SJCRH30 (cell line): ENCODE results near the gene PHF19. TPM values are rescaled to one million over a fixed set of nuclear protein-coding genes. Genes with fewer than 3 reads are reported as not detected.
A peak's percentile ranks its signal among the peaks of the same experiment; 100 is the strongest.

Source experiments
- DNase-seq, 2 experiments: peaks; one replicate each; pipeline ENCODE4 v3.0.0-alpha.2; 2015 to 2020
- H3K27ac ChIP-seq: fragments of 250-450 bp; sonication (Bioruptor Pico); 2 replicates; pipeline ENCODE4 v1.5.1; 2020; ENCODE audit warnings: mild to moderate bottlenecking, moderate library complexity
- H3K27me3 ChIP-seq: fragments of 250-450 bp; sonication (Bioruptor Pico); 2 replicates; pipeline ENCODE4 v1.5.1; 2020; ENCODE audit warnings: mild to moderate bottlenecking, moderate library complexity
- H3K36me3 ChIP-seq: fragments of 250-450 bp; sonication (Bioruptor Pico); 2 replicates; pipeline ENCODE4 v1.5.1; 2020; ENCODE audit warnings: mild to moderate bottlenecking, moderate library complexity
- H3K4me1 ChIP-seq: fragments of 250-450 bp; sonication (Bioruptor Pico); 2 replicates; pipeline ENCODE4 v1.5.1; 2020; ENCODE audit warnings: mild to moderate bottlenecking, moderate library complexity
- H3K4me3 ChIP-seq: fragments of 250-450 bp; sonication (Bioruptor Pico); 2 replicates; pipeline ENCODE4 v1.5.1; 2020; ENCODE audit warnings: mild to moderate bottlenecking, moderate library complexity
- H3K9me3 ChIP-seq: fragments of 250-450 bp; sonication (Bioruptor Pico); replicated peaks from 2 replicates; pipeline ENCODE4 v1.5.1; 2020; ENCODE audit warnings: mild to moderate bottlenecking, moderate library complexity
- total RNA-seq: library from RNA; depleted of rRNA; stranded (reverse); fragments of >200 nt; shearing (Covaris generic); gene quantifications from 2 replicates; pipeline ENCODE4 v1.2.3, GENCODE V29; 2014

PHF19 gene
- total RNA-seq, 1 experiment from 2014 or later = 24.1 TPM

DNA sequence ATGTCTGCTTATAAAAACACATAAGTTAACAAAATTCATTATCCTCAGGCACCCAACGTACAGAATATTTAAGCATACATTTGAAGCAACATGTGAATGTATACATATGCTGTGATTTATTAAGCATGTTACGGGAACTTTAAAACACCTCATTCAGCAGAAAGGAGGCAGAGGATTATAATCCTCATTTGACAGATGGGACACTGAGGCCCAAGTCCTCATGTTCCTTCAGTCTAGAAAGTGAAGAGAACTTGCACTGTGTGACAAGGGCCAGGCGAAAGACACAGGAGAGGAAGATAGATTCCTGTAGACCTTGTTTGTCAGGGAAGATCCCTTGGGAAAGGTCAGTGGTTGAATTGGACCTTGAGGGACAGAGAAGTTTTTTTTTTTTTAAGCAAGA lies 26.7 kb downstream of the PHF19 start:
- Histone ChIP-seq H3K27ac (no peak overlapping the region), H3K4me3 (no peak overlapping the region), H3K36me3 (no peaks in the 10 kb centered on the region), H3K27me3 (no peaks in the 10 kb centered on the region), H3K4me1 (peaks cover 13% of the 10 kb centered on the region), H3K9me3 (no peaks in the 10 kb centered on the region)
- no peak for DNase-seq

GRCh38 chr9:120846906-120847305 lies 30.1 kb downstream of the PHF19 start:
- no peak overlapping the region for H3K4me3 ChIP-seq
- H3K27me3 ChIP-seq = no peaks in the 10 kb centered on the region
- no peak for DNase-seq
- no peaks in the 10 kb centered on the region; the same call in none of the 2 replicates for H3K36me3 ChIP-seq
- no peak overlapping the region for H3K27ac ChIP-seq
- H3K9me3 ChIP-seq = no peaks in the 10 kb centered on the region
- H3K4me1 ChIP-seq = no peaks in the 10 kb centered on the region

GRCh38 chr9:120846251-120846889 lies 30.6 kb downstream of the PHF19 start:
- no peak overlapping the region for H3K27ac ChIP-seq
- no peaks in the 10 kb centered on the region for H3K4me1 ChIP-seq
- no peaks in the 10 kb centered on the region for H3K9me3 ChIP-seq
- DNase-seq = no peak
- no peaks in the 10 kb centered on the region for H3K27me3 ChIP-seq
- no peak overlapping the region for H3K4me3 ChIP-seq
- H3K36me3 ChIP-seq = peaks cover 3% of the 10 kb centered on the region

- DNase-seq = no peak
- Histone ChIP-seq H3K9me3 (no peaks in the 10 kb centered on the region), H3K27ac (no peak overlapping the region), H3K27me3 (no peaks in the 10 kb centered on the region), H3K4me3 (no peak overlapping the region), H3K36me3 (peaks cover 10% of the 10 kb centered on the region), H3K4me1 (no peaks in the 10 kb centered on the region)
These were observed 31.7 kb downstream of the PHF19 start for GRCh38 chr9:120845255-120845654.

DNA sequence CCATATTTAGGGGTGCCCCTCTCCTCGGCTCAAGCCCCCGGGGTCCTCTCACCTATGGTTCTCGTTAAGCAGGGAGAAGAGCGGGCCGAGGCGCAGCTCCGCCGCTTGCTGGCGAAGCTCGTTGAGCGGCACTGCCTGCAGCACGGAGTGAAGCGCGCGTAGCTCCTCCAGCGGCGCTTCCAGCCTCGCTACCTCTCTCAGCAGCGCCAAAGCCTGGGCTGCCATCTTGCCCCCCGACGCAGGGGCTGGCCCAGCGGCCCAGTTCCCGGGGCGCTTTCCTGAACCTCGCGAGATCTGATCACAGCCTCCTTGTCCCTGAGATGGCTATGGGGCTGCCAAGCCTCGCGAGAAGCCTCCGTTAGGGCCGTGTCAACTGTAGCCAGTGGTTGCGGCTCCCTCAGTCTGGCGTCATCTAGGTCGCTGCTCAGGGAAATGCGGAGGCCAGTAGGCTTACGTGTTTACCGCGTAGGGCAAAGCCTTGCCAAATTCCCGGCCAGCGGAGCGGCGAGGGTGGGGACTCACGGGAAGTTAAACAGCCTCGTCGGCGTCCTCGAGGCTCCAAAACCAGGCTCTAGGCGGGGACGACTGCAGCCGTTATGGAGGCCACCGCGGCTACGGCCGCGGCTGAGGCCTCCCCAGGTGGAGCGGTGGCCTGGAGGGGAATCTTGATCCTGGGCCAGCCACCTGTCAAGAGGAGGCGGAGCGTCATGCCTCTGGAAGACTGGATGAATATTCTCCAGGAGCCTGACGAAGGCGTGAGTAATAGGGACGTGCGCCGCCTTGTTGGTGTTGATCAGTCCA lies 34.1 kb downstream of the PHF19 start, which contains the start of gene PSMD5:
TSS of gene PSMD5 (minus strand) at position 238 of the 801 bp plus-strand sequence. CDS start at position 225, 13 bp downstream.
- DNase-seq = peak; percentile 100
- Histone ChIP-seq H3K4me3 (peak within 1 kb of the TSS; percentile 82), H3K27ac (peak within 1 kb of the TSS; percentile 88), H3K9me3 (no peaks in the 10 kb centered on the region), H3K4me1 (no peaks in the 10 kb centered on the region), H3K27me3 (no peaks in the 10 kb centered on the region), H3K36me3 (peaks cover 17% of the 10 kb centered on the region)

GRCh38 chr9:120841930-120842684 lies 34.9 kb downstream of the PHF19 start:
- H3K4me3 ChIP-seq = peak overlapping the region; percentile 82
- peak overlapping the region; percentile 88 for H3K27ac ChIP-seq
- H3K9me3 ChIP-seq = no peaks in the 10 kb centered on the region
- DNase-seq = no peak
- H3K27me3 ChIP-seq = no peaks in the 10 kb centered on the region
- no peaks in the 10 kb centered on the region for H3K4me1 ChIP-seq
- H3K36me3 ChIP-seq = peaks cover 17% of the 10 kb centered on the region

GRCh38 chr9:120839146-120839545 lies 37.8 kb downstream of the PHF19 start:
- H3K4me3 ChIP-seq = no peak overlapping the region
- DNase-seq = no peak
- no peak overlapping the region for H3K27ac ChIP-seq
- no peaks in the 10 kb centered on the region for H3K4me1 ChIP-seq
- H3K36me3 ChIP-seq = peaks cover 24% of the 10 kb centered on the region
- H3K9me3 ChIP-seq = no peaks in the 10 kb centered on the region
- H3K27me3 ChIP-seq = no peaks in the 10 kb centered on the region

DNA sequence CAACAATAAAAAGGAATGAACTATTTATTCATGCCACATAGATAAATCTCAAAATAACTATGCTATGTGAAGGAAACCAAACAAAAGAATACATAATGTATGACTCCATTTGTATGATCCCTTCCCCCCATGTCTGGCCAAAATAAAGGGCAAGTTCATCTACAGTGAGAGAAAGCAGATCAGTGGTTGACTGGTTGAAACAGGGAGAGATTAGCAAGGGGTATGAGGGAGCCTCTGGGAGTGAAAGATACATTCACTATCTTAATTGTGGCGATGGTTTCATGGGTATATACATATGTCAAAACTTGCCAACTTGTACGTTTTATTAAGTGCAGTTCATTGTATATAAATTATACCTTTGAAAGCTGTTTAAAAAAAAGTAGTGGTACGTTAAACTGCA lies 39.1 kb downstream of the PHF19 start:
- no peaks in the 10 kb centered on the region for H3K9me3 ChIP-seq
- DNase-seq = no peak
- H3K27ac ChIP-seq = no peak overlapping the region
- no peaks in the 10 kb centered on the region for H3K4me1 ChIP-seq
- no peak overlapping the region for H3K4me3 ChIP-seq
- H3K27me3 ChIP-seq = no peaks in the 10 kb centered on the region
- peaks cover 29% of the 10 kb centered on the region for H3K36me3 ChIP-seq

GRCh38 chr9:120833325-120833724 lies 43.7 kb downstream of the PHF19 start:
- H3K27me3 ChIP-seq = no peaks in the 10 kb centered on the region
- H3K36me3 ChIP-seq = peaks cover 55% of the 10 kb centered on the region
- no peaks in the 10 kb centered on the region; the same call in 1 of the 2 replicates for H3K9me3 ChIP-seq
- DNase-seq = no peak
- no peak overlapping the region for H3K27ac ChIP-seq
- no peak overlapping the region for H3K4me3 ChIP-seq
- no peaks in the 10 kb centered on the region for H3K4me1 ChIP-seq

GRCh38 chr9:120832807-120833206 lies 44.2 kb downstream of the PHF19 start:
- DNase-seq = no peak
- peaks cover 57% of the 10 kb centered on the region for H3K36me3 ChIP-seq
- no peaks in the 10 kb centered on the region for H3K27me3 ChIP-seq
- H3K4me1 ChIP-seq = no peaks in the 10 kb centered on the region
- no peaks in the 10 kb centered on the region; the same call in 1 of the 2 replicates for H3K9me3 ChIP-seq
- no peak overlapping the region for H3K27ac ChIP-seq
- no peak overlapping the region for H3K4me3 ChIP-seq

GRCh38 chr9:120830865-120831264 lies 46.1 kb downstream of the PHF19 start:
- H3K27ac ChIP-seq = no peak overlapping the region
- no peaks in the 10 kb centered on the region; the same call in 1 of the 2 replicates for H3K9me3 ChIP-seq
- no peaks in the 10 kb centered on the region for H3K27me3 ChIP-seq
- H3K36me3 ChIP-seq = peaks cover 75% of the 10 kb centered on the region
- no peaks in the 10 kb centered on the region for H3K4me1 ChIP-seq
- no peak for DNase-seq
- H3K4me3 ChIP-seq = no peak overlapping the region

DNA sequence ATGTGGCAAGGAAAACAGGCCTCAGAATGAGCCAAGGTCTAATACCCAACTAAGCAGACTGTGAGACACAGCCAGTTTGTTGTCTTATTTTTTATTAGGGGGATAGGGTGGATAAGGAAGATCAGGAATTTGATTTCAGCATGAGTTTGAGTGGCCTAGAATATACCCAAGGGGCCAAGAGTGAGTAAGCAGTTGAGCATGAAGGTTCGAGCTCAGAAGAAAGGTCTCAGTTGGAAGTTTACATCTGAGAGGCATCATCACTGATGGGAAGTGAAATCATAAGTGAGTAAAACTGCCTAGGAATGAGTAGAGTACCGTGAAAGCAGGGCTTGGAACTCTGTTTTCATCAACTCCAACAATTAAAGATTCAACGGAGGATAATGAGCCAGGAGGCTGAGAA lies 46.8 kb downstream of the PHF19 start:
- no peaks in the 10 kb centered on the region for H3K4me1 ChIP-seq
- no peak overlapping the region for H3K27ac ChIP-seq
- DNase-seq = no peak
- peaks cover 81% of the 10 kb centered on the region for H3K36me3 ChIP-seq
- no peak overlapping the region for H3K4me3 ChIP-seq
- no peaks in the 10 kb centered on the region; the same call in 1 of the 2 replicates for H3K9me3 ChIP-seq
- H3K27me3 ChIP-seq = no peaks in the 10 kb centered on the region

DNA sequence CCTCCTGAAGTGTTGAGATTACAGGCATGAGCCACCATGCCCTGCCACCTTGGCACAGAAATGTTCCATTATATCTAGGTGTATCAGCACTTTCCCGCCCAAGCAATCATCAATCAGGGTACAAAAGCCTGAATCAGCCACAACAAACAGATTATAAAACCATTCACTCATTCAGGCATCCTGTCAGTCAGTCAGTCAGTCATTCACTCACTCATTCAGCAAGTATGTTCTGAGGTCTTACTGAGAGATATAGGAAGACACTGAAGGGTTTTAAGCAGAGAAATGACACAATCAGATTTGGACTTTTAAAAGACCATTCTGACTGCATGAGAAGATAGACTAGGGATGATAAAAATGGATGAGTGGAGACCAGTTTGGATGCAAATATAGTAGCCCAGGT lies 47.3 kb downstream of the PHF19 start:
- Histone ChIP-seq H3K27me3 (no peaks in the 10 kb centered on the region), H3K9me3 (no peaks in the 10 kb centered on the region; the same call in 1 of the 2 replicates), H3K27ac (no peak overlapping the region), H3K4me1 (no peaks in the 10 kb centered on the region), H3K36me3 (peaks cover 86% of the 10 kb centered on the region), H3K4me3 (no peak overlapping the region)
- DNase-seq = no peak

DNA sequence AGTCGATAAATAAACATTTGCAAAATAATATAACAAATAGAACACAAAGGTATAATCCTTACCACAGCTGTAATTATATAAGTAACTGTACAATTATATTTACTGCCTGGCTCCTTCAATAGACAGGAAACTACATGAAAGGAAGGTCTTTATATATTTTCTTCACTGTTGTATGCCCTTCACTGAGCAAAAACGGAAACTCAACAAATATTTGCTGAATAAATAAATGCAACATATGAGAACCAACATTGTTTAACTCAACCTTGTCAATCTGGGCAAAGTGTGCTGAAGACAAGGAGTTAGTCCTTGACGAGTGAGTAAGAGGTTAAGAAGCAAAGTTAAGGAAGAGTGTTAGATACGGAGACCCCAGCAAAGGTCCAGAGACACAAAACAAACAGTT lies 56.9 kb downstream of the PHF19 start:
- no peaks in the 10 kb centered on the region for H3K27me3 ChIP-seq
- H3K36me3 ChIP-seq = peaks cover 81% of the 10 kb centered on the region
- no peak overlapping the region for H3K27ac ChIP-seq
- H3K9me3 ChIP-seq = no peaks in the 10 kb centered on the region
- H3K4me3 ChIP-seq = no peak overlapping the region
- no peak for DNase-seq
- no peaks in the 10 kb centered on the region for H3K4me1 ChIP-seq

DNA sequence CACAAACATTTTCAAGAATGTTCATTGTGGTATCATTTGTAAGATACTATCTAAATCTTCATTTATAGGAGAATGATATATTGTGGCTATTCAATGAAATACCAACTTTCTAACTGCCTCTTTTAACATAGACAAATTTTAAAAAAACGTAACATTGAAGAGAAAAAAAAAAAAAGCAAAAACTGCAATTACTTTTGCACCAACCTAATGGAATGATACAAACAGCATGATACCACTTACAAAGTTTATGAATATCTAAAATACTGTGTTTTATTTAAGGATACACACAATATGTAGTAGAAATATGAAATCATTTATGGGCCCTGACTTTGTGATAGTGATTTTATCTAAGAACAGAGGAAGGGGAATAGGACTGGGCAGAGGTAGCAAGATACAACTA lies 58.4 kb downstream of the PHF19 start:
- no peak for DNase-seq
- no peaks in the 10 kb centered on the region for H3K9me3 ChIP-seq
- H3K4me3 ChIP-seq = no peak overlapping the region
- no peak overlapping the region for H3K27ac ChIP-seq
- H3K36me3 ChIP-seq = peaks cover 69% of the 10 kb centered on the region
- no peaks in the 10 kb centered on the region for H3K27me3 ChIP-seq
- no peaks in the 10 kb centered on the region for H3K4me1 ChIP-seq
